ENCODE results near the gene CASK. TPM values are rescaled to one million over a fixed set of nuclear protein-coding genes. Genes with fewer than 3 reads are reported as not detected.

CASK gene
- total and polyA plus RNA-seq, 2 of the 13 experiments (the other 11 are each of a cell fraction or from before 2014, with no cell fraction given), result 14.5 to 16.0 TPM

- TF ChIP-seq ZNF407 (CRISPR knock-in tag; IDR thresholded peaks at IDR 0.05; ENCODE audit: not compliant biosample characterization) (no peak), ZNF670 (CRISPR knock-in tag; IDR thresholded peaks at IDR 0.05; ENCODE audit: borderline replicate concordance) (no peak), AHR (CRISPR knock-in tag; IDR thresholded peaks at IDR 0.05) (no peak), ZNF552 (CRISPR knock-in tag; IDR thresholded peaks at IDR 0.05; ENCODE audit: borderline replicate concordance) (no peak)
These were observed 212.2 kb downstream of the CASK start (continued) for GRCh38 chrX:41711021-41711667.

All from HepG2 (cell line).